Liver (tissue), 3 donors: ENCODE results near the gene SMYD3.

ENCODE experiments used
- ATF3 ChIP-seq: IDR thresholded peaks from 2 replicates; pipeline ENCODE4 v1.6.1; 2016; ENCODE audit warnings: antibody characterized with exemption
- CTCF ChIP-seq: fragments of 150-350 bp; IDR thresholded peaks from 2 replicates; pipeline ENCODE4 v1.5.1; 2017; ENCODE audit warnings: improper control_type of control experiment, low read depth, low read length; ENCODE audit not compliant: missing input control
- FOXA1 ChIP-seq: IDR thresholded peaks from 2 replicates; pipeline ENCODE4 v1.6.1; 2016; ENCODE audit warnings: antibody characterized with exemption
- GABPA ChIP-seq, 2 donors: IDR thresholded peaks in 1 of 2; conservative IDR thresholded peaks in 1 of 2; 2 replicates each; pipeline ENCODE4 v1.6.1; 2016; ENCODE audit warnings: antibody characterized with exemption in 2 of 2, mild to moderate bottlenecking in 1 of 2, moderate library complexity in 1 of 2
- JUND ChIP-seq, 2 donors: IDR thresholded peaks; 2 replicates each; pipeline ENCODE4 v1.6.1; 2016; ENCODE audit warnings: antibody characterized with exemption in 2 of 2
- MAX ChIP-seq: IDR thresholded peaks from 2 replicates; pipeline ENCODE4 v1.6.1; 2016; ENCODE audit warnings: antibody characterized with exemption
- RAD21 ChIP-seq, 2 donors: IDR thresholded peaks; 2 replicates each; pipeline ENCODE4 v1.6.1; 2016; ENCODE audit warnings: antibody characterized with exemption in 2 of 2, mild to moderate bottlenecking in 2 of 2
- ZBTB33 ChIP-seq: IDR thresholded peaks from 2 replicates; pipeline ENCODE4 v1.6.1; 2016; ENCODE audit warnings: antibody characterized with exemption
- donor health status: healthy.
- donor health status: healthy.

- TF ChIP-seq CTCF (no peak), JUND (IDR thresholded peaks at IDR 0.05) (no peak), ATF3 (no peak), FOXA1 (no peak), MAX (no peak), RAD21 (IDR thresholded peaks at IDR 0.05) (no peak), GABPA (IDR thresholded peaks at IDR 0.05 in 1 of 2, conservative IDR thresholded peaks at IDR 0.05 in 1 of 2) (no peak), ZBTB33 (no peak)
These were observed 785.6 kb downstream of the SMYD3 start for GRCh38 chr1:245721488-245721887.
